SIG-M5 treated with dmso at 0.1 percent for 504 hours (cell line): Measurements from ENCODE around the gene IRAK2.
A peak's percentile ranks its signal among the peaks of the same experiment; 100 is the strongest.
"Not testable (repeated sequence)": the region's sequence is repeated elsewhere in the genome, so short reads cannot be mapped to it uniquely, and the experiment has no call there.

ENCODE experiments used
- DNase-seq: peaks from one replicate; lab custom pipeline; 2025; ENCODE audit not compliant: unreplicated experiment; lab: John Stamatoyannopoulos, UW

Gene IRAK2

GRCh38 chr3:10164546-10165393, at the start of gene IRAK2:
IRAK2 (plus strand) TSS chr3:10164919; CDS start chr3:10164955, 36 bp downstream.
- no peak for DNase-seq

DNA sequence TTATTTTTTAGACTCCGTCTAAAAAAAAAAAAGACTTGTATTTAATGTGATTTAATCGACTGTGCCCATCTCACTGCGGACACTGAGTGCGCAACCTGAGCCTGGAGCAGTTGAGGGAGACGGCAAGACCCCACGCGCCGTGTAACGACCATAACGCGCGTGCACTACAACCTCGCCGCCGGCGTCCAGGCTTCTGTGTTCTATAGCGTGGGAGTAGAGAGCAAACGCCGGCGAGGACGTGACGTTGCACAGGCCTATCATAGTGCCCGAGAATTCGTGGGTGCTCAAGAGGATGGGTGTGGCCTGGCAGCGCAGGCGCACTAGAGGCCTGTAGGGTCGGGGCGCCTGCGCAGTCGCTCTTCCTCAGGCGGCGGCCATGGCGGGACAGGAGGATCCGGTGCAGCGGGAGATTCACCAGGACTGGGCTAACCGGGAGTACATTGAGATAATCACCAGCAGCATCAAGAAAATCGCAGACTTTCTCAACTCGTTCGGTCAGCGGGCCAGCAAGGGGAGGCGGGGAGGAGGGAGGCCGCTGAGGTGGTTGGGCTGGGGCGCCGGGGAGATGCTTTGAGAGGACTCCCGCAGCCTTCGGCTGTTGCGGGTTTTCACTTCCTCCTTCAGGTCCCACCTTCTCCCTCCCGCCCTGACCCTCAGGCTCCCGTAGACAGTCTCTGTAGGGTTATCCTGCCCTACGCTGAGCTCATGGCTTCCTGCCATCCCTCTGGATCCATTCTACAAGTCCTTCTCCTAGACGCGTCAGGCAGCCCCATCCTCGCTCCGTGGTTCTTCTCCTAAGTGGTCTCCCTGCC, 49.2 kb upstream of the IRAK2 start, which contains the start of gene BRK1:
Gene BRK1 (plus strand): TSS at position 350 of the 812 bp plus-strand sequence. CDS start 27 bp downstream, at position 377.
- DNase-seq, result peak; percentile 99

DNA sequence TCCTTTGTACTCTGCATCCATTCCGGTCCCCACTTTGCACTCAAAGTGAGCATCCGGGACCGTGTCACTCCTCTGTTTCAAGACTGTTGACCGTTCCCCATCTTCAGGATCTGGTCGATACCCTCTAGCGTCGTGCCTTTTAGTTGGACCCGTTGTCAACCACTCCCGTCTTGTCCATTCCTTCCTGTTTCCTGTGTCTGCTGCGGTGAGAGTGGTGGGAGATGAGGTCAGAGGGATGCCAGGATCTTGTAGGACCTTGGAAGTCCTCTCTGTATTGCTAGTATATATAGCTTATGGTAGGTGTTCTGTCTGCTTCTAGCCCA, 48.6 kb upstream of the IRAK2 start:
- DNase-seq, result peak; percentile 66

DNA sequence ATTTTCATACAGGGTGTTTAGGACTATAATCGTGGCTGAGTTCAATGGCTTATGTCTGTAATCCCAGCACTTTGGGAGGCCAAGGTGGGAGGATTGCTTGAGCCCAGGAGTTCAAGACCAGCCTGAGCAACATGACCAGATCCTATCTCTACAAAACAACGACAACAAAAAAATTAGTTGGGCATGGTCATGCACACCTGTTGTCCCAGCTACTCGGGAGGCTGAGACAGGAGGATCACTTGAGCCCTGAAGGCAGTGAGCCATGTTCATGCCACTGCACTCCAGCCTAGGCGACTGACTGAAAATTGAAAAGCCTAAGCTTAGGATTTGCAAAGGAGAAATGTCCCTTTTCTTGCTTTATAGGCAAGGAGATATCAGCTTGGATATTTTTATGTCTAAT, 47.8 kb upstream of the IRAK2 start:
- no peak for DNase-seq

DNA sequence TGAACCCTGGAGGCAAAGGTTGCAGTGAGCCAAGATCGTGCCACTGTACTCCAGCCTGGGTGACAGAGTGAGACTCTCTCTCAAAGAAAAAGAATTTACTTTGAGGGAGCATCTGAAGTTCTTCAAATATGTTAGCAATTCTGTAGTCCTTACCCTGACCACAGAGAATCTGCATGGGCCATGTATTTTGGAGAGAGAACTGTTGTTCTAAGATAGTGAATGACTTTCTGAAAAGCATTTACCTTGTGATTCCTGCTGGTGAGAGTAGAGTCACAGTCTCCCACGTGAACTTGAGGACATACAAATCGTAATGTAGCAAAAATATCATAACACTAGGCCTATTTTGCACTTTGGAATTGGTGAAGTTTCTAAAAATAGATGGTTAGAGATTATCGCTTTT, 45.3 kb upstream of the IRAK2 start:
- no peak for DNase-seq

DNA sequence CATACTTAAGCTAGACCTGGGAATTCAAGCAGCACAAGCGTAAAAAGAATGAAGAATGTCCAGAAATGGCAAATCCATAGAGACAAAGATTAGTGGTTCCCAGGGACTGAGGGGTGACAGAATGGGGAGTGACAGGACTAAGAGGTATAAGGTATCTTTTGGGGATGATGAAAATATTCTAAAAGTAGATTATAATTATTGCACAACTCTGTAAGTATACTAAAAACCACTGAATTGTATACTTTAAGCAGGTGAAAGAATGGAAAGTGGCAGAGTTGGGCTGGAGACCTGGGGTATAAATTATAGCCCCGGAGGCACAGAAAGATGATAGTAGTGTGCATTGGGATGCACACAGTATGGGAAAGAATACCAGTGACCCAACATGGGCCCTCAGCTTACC, 43.7 kb upstream of the IRAK2 start:
- no peak for DNase-seq

DNA sequence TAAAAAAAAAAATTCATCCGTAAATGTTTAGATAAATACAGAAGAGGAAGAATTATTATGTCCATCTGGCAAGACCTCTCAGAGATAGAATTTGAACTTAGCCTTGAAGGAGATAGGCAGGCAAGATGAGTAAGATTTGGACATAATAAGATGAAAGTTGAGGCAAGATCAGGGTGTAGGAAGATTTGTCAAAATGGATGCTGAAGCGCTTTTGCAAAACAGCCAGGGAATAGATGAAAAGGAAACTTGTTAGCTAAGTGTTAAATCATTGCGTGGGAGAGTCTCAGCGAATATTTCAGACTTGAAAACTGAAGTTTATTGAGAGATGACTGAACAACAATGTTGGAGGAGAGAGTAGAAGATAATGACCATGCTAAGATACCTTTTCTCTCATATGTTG, 42.0 kb upstream of the IRAK2 start:
- no peak for DNase-seq

GRCh38 chr3:10135872-10136271, 28.8 kb upstream of the IRAK2 start:
- not testable (repeated sequence) for DNase-seq

DNA sequence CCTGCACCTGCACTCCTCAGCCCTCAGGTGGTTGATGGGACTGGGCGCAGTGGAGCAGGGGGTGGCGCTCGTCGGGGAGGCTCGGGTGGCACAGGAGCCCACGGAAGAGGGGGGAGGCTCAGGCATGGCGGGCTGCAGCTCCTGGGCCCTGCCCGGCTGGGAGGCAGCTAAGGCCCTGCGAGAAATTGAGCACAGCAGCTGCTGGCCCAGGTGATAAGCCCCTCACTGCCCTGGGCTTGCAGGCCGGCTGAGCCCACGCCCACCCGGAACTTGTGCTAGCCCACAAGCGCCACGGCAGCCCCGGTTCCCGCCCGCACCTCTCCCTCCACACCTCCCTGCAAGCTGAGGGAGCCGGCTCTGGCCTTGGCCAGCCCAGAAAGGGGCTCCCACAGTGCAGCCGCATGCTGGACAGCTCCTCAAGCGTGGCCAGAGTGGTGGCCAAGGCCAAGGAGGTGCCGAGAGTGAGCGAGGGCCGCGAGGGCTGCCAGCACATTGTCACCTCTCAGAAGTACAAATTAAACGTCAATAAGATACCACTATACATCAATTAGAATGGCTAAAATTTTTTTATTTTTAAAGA, 28.2 kb upstream of the IRAK2 start:
- DNase-seq, result no peak

- peak; percentile 61 for DNase-seq
These were observed 27.5 kb upstream of the IRAK2 start for GRCh38 chr3:10137178-10137577.

DNA sequence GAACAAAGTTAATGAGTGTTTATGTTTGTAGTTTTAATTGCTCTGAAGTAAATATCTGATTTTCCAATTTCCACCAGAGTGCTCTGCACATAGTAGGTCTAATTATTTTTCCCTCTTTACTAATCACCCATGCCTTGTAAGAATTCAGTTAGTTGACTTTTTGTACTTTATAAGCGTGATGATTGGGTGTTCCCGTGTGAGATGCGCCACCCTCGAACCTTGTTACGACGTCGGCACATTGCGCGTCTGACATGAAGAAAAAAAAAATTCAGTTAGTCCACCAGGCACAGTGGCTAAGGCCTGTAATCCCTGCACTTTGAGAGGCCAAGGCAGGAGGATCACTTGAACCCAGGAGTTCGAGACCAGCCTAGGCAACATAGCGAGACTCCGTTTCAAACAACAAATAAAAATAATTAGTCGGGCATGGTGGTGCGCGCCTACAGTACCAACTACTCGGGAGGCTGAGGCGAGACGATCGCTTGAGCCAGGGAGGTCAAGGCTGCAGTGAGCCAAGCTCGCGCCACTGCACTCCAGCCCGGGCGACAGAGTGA, 23.6 kb upstream of the IRAK2 start:
- DNase-seq, result no peak

GRCh38 chr3:10142707-10143560, 21.8 kb upstream of the IRAK2 start:
- DNase-seq, result peak; percentile 32

GRCh38 chr3:10145685-10146084, 19.0 kb upstream of the IRAK2 start:
- DNase-seq, result no peak

GRCh38 chr3:10149226-10149625, 15.5 kb upstream of the IRAK2 start:
- peak; percentile 80 for DNase-seq

- DNase-seq, result no peak
These were observed 13.7 kb upstream of the IRAK2 start for GRCh38 chr3:10150987-10151386.

GRCh38 chr3:10154335-10155122, 10.2 kb upstream of the IRAK2 start:
- no peak for DNase-seq

DNA sequence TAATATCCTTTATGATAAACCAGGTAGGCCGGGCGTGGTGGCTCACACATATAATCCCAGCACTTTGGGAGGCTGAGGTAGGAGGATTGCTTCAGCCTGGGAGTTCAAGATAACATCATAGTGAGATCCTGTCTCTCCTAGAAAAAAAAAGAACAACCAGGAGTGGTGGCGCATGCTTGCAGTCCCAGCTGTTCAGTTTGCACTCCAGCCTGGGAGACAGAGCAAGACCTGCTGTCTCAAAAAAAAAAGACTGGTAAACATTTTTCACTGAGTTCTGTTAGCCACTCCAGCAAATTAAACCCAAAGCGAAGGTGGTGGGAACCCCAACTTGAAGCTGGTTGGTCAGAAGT, 9.6 kb upstream of the IRAK2 start:
- no peak for DNase-seq

DNA sequence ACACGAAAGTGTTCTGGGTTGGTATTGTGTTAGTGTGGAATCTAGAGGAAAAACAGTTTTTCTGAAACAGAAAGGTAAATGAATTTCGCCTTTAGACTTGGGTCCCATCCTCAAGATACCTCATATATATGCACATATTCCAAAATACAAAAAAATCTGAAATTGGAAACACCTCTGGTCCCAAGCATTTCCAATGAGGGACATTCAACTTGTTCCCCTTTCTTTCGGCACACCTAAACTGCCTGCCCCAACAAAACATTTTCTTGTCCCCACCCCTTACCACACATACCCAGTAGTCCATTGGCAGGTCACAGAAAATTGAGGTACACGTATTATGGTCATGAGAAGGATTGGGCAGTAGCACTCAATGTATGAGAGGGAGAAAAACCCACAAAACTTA, 9.1 kb upstream of the IRAK2 start:
- DNase-seq, result no peak

GRCh38 chr3:10157031-10157430, 7.7 kb upstream of the IRAK2 start:
- DNase-seq, result no peak

DNA sequence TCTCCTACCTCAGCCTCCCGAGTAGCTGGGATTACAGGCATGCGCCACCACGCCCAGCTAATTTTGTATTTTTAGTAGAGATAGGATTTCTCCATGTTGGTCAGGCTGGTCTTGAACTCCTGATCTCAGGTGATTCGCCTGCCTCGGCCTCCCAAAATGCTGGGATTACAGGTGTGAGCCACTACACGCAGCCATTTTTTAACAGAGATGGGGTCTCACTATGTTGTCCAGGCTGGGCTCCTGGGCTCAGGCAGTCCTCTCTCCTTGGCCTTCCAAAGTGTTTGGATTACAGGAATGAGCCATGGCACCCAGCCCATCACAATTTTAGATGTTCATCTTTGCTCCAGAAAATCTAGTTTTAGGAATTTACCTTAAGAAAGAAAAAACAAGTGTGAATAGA, 6.2 kb upstream of the IRAK2 start:
- not testable (repeated sequence) for DNase-seq
